Measurements from ENCODE around the gene UHMK1. TPM values are rescaled to one million over a fixed set of nuclear protein-coding genes. Genes with fewer than 3 reads are reported as not detected.
"Not testable (repeated sequence)": the region's sequence is repeated elsewhere in the genome, so short reads cannot be mapped to it uniquely, and the experiment has no call there.

Gene UHMK1
- total and polyA plus RNA-seq, 7 donors: 11.4 to 34.6 (median 24.9) TPM

DNA sequence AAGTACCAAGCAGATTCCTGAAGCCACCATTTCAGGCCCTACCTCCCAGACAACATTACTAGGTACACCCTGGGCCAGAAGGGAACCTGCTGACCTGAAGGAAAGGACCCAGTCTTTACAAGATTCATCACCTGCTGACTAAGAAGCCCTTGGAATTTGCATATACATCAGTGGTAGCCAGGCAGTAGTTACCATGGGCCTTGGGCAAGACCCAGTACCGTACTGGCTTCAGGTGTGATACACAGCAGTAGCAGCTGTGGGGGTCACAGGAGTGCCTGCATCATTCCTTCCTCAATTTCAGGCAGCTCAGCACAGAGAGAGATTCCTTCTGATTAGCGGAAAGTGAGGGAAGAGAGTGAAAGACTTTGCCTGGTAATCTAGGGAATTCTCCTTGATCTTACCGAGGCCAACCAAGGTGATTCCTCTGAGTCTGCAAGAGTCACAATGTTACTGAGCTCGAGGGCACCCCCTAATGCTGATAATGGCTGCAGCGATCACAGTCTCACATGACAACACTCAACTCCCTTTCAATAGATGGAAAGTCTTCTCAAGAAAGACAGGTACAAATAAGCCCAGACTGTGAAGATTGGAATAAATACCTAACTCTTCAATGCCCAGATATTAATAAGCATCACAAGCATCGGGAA is 22.0 kb upstream of the UHMK1 start:
- no peak for TF ChIP-seq EP300 (IDR thresholded peaks at IDR 0.05)
- DNase-seq: no peak
- Histone ChIP-seq H3K9me3 (peaks cover 0 to 6% (median 5%) of the 10 kb centered on the region in 4 donors), H3K4me1 (no peaks in the 10 kb centered on the region), H3K4me3 (no peak overlapping the region), H3K27ac (no peak overlapping the region), H3K36me3 (no peaks in the 10 kb centered on the region), H3K27me3 (no peaks in the 10 kb centered on the region)
- intact Hi-C loops (cut with DNase I): no loop called here
- WGBS, 2 donors: 70 to 76% methylated on average over 6 of the region's 6 CpGs

DNA sequence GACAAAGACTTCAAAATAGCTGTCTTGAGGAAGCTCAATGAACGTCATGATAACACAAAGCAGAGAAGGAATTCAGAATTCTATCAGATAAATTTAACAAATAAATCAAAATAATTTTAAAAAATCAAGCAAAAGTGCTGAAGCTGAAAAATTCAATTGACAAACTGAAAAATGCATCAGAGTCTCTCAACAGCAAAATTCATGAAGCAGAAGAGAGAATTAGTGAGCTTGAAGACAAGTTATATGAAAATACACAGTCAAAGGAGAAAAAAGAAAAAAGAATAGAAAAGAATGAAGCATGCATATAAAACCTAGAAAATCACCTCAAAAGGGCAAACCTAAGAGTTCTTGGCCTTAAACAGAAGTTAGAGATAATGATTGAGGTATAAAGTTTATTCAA is 21.0 kb upstream of the UHMK1 start:
- no peaks in the 10 kb centered on the region for H3K27me3 ChIP-seq

DNA sequence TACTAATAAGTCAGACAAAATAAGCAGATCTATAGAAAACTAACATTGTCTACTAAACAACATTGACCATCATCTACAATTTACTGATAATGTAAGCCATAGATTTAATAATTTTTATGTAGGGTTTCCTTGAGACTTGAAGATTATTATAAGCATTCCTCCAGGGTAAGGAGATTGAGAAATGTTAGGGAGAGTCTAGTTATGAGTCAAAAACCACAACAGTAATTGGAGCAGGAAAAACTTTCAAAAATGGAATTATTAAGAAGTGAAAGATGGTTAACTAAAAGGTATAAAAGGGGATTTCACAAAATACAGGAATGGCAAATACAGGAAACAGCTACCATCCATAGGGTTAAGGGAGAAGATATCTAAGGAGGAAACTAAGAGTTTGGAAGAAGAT is 12.4 kb upstream of the UHMK1 start:
- no peak overlapping the region for H3K27ac ChIP-seq
- DNase-seq: no peak
- TF ChIP-seq POLR2A (IDR thresholded peaks at IDR 0.05) (no peak), EP300 (IDR thresholded peaks at IDR 0.05) (no peak), POLR2AphosphoS5 (IDR thresholded peaks at IDR 0.05) (no peak)
- TF ChIP-seq, protein P1, sequence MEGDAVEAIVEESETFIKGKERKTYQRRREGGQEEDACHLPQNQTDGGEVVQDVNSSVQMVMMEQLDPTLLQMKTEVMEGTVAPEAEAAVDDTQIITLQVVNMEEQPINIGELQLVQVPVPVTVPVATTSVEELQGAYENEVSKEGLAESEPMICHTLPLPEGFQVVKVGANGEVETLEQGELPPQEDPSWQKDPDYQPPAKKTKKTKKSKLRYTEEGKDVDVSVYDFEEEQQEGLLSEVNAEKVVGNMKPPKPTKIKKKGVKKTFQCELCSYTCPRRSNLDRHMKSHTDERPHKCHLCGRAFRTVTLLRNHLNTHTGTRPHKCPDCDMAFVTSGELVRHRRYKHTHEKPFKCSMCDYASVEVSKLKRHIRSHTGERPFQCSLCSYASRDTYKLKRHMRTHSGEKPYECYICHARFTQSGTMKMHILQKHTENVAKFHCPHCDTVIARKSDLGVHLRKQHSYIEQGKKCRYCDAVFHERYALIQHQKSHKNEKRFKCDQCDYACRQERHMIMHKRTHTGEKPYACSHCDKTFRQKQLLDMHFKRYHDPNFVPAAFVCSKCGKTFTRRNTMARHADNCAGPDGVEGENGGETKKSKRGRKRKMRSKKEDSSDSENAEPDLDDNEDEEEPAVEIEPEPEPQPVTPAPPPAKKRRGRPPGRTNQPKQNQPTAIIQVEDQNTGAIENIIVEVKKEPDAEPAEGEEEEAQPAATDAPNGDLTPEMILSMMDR (IDR thresholded peaks at IDR 0.05): no peak

More for the DNA sequence above, 21.0 kb upstream of the UHMK1 start:
- Histone ChIP-seq H3K4me3 (no peak overlapping the region), H3K9me3 (peaks cover 0 to 6% (median 5%) of the 10 kb centered on the region in 4 donors), H3K4me1 (no peaks in the 10 kb centered on the region), H3K27ac (no peak overlapping the region), H3K36me3 (no peaks in the 10 kb centered on the region)
- DNase-seq: no peak
- WGBS, 2 donors: 86 to 89% methylated on average over 1 of the region's 1 CpG
- TF ChIP-seq, protein P1 (IDR thresholded peaks at IDR 0.05): no peak
- no peak for TF ChIP-seq POLR2A (IDR thresholded peaks at IDR 0.05)
- no peak for TF ChIP-seq POLR2AphosphoS5 (IDR thresholded peaks at IDR 0.05)
- no peak for TF ChIP-seq EP300 (IDR thresholded peaks at IDR 0.05)
- intact Hi-C loops (cut with DNase I): no loop called here

DNA sequence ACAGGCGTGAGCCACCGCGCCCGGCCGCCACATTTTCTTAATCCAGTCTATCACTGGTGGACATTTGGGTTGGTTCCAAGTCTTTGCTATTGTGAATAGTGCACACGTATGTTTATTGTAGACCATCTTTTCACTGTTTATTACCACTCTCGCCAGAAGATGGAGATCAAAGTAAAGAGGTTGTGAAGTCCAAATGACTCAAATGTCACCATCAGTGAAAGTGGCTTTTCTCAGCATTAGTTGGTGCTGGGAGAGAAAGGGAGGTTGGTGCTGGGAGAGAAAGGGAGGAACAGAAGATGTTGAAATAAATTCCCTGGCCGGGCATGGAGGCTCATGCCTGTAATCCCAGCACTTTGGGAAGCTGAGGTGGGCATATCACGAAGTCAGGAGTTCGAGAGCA is 10.4 kb upstream of the UHMK1 start:
- 82 to 87% methylated on average over 10 of the region's 10 CpGs for WGBS, 2 donors
- Histone ChIP-seq H3K27me3 (peaks cover 0 to 7% (median 0%) of the 10 kb centered on the region in 3 donors), H3K27ac (no peak overlapping the region), H3K4me3 (no peak overlapping the region), H3K36me3 (no peaks in the 10 kb centered on the region), H3K9me3 (no peaks in the 10 kb centered on the region), H3K4me1 (no peaks in the 10 kb centered on the region)
- no peak for DNase-seq
- TF ChIP-seq POLR2AphosphoS5 (IDR thresholded peaks at IDR 0.05) (no peak), EP300 (IDR thresholded peaks at IDR 0.05) (no peak), POLR2A (IDR thresholded peaks at IDR 0.05) (no peak)
- TF ChIP-seq, protein P1 (IDR thresholded peaks at IDR 0.05): no peak
- intact Hi-C loops (cut with DNase I): no loop called here

More for the DNA sequence above, 12.4 kb upstream of the UHMK1 start:
- H3K4me1 ChIP-seq: no peaks in the 10 kb centered on the region
- peaks cover 0 to 7% (median 0%) of the 10 kb centered on the region in 3 donors for H3K27me3 ChIP-seq
- no peaks in the 10 kb centered on the region for H3K9me3 ChIP-seq
- intact Hi-C loops (cut with DNase I): no loop called here
- no peak overlapping the region for H3K4me3 ChIP-seq
- no peaks in the 10 kb centered on the region for H3K36me3 ChIP-seq

DNA sequence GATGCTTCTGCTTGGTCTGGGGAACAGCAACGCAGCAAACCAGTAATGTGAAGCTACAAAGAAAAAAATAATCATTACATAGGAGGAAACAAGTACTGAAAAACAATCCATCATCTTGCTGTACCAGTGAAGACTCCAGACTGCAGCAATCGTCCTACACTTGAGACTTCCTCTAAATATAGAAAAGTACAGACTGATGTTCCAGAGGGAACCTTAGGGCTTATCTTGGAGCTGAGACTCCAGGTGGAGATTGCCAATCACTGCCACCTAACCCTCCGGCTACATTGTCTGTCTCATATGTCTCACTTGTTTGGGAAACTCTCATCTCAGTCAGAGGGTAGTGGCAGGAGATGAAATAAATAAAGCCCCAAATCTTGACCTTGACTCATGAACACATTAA is 9.4 kb upstream of the UHMK1 start:
- 57 to 68% methylated on average over 3 of the region's 3 CpGs for WGBS, 2 donors
- no peak overlapping the region for H3K4me3 ChIP-seq
- no peaks in the 10 kb centered on the region for H3K9me3 ChIP-seq
- intact Hi-C loops (cut with DNase I): no loop called here
- no peak for DNase-seq
- H3K27ac ChIP-seq: no peak overlapping the region
- peaks cover 0 to 7% (median 0%) of the 10 kb centered on the region in 3 donors for H3K27me3 ChIP-seq
- no peaks in the 10 kb centered on the region for H3K4me1 ChIP-seq
- H3K36me3 ChIP-seq: no peaks in the 10 kb centered on the region
- TF ChIP-seq POLR2A (IDR thresholded peaks at IDR 0.05): no peak
- no peak for TF ChIP-seq POLR2AphosphoS5 (IDR thresholded peaks at IDR 0.05)
- TF ChIP-seq EP300 (IDR thresholded peaks at IDR 0.05): no peak
- TF ChIP-seq, protein P1 (IDR thresholded peaks at IDR 0.05): no peak

DNA sequence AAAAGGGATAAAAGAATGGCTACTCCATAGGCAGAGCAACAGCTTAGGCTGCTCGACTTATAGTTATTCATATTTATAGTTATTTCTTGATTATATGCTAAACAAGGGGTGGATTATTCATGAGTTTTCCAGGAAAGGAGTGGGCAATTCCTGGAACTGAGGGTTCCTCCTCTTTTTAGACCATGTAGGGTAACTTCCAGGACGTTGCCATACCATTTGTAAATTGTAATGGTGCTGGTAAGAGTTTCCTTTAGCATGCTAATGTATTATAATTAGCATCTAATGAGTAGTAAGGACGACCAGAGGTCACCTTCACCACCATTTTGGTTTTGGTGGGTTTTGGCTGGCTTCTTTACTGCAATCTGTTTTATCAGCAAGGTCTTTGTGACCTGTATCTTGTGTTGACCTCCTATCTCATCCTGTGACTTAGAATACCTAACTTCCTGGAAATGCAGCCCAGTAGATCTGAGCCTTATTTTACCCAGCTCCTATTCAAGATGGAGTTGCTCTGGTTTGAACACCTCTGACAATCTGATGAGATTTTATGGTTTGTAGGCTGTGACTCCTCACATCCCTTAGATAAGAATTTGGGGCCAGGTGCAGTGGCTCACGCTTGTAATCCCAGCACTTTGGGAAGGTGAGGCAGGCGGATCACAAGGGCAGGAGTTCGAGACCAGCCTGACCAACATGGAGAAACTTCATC is 1.9 kb upstream of the UHMK1 start:
- peaks cover 0 to 26% (median 23%) of the 10 kb centered on the region in 4 donors for H3K4me1 ChIP-seq
- H3K4me3 ChIP-seq, DNase-seq, H3K27ac ChIP-seq, H3K9me3 ChIP-seq, H3K27me3 ChIP-seq: not testable (repeated sequence)
- H3K36me3 ChIP-seq: peaks cover 0 to 10% (median 7%) of the 10 kb centered on the region in 4 donors
- 81 to 85% methylated on average over 6 of the region's 6 CpGs for WGBS, 2 donors
- intact Hi-C loops (cut with DNase I): loop anchor here (10.0 kb wide), 1 partner anchor 69 kb away; the partner anchor contains the start of gene UAP1
